Activated naive CD4-positive, alpha-beta T cell treated with anti-CD3 and anti-CD28 coated beads, Interleukin-2, amount 50 U/mL, for 72 hours (primary cell): ENCODE measurements around the gene CSF1. TPM values are rescaled to one million over a fixed set of nuclear protein-coding genes. Genes with fewer than 3 reads are reported as not detected.

Source experiments
- ATAC-seq, 2 donors: fragments of 150-1000 bp; cut with Tn5 transposase; 2 replicates each; pipeline ENCODE4 v1.10.0; 2021; ENCODE audit warnings: mild to moderate bottlenecking in 2 of 2, moderate library complexity in 2 of 2
- DNase-seq, 2 donors: peaks; one replicate each; pipeline ENCODE4 v3.0.0; 2021 to 2022; ENCODE audit warnings: low spot score in 2 of 2
- H3K27ac Mint-ChIP-seq, 2 donors: one replicate each; pipeline ENCODE4 v1.8.0; 2022; ENCODE audit warnings: mild to moderate bottlenecking in 2 of 2, mixed read lengths in 2 of 2
- H3K36me3 Mint-ChIP-seq, 2 donors: one replicate each; pipeline ENCODE4 v1.8.0; 2022; ENCODE audit warnings: mixed read lengths in 2 of 2
- H3K9me3 Mint-ChIP-seq, 2 donors: one replicate each; pipeline ENCODE4 v1.8.0; 2022; ENCODE audit warnings: mixed read lengths in 2 of 2
- total RNA-seq, 2 donors: library from RNA; stranded (reverse); gene quantifications; one replicate each; pipeline ENCODE4 v1.2.3, GENCODE V29; 2022

CSF1 gene
- total RNA-seq, 2 donors from 2014 or later = 13.7 to 19.9 TPM

DNA sequence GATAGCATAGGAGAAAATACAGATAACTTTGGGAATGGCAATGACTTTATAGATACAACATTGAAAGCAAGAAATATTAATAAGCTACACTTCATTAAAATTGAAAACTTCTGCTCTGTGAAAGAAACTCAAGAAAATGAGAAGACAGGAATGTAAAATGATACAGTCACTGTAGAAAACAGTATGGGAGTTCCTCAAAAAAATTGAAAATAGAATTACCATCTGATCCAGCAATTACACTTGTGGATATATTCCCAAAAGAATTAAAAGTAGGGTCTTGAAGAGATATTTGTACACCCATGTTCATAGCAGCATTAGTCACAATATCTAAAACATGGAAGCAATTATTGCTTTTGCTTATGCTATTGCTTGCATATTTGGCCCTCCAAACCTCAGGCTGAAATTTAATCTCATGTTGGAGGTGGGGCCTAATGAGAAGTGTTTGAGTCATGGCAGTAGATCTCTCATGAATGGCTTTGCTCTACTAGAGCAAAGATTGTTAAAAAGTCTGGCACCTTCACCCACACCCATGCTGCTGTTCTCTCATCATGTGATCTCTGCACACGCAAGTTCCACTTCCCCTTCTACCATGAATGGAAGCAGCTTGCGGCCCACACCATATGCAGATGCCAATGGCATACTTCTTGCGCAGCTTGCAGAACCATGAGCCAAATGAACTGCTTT, 58.6 kb downstream of the CSF1 start:
- H3K9me3 Mint-ChIP-seq = no peaks in the 10 kb centered on the region
- H3K36me3 Mint-ChIP-seq = no peaks in the 10 kb centered on the region
- DNase-seq = no peak
- no peak for ATAC-seq
- H3K27ac Mint-ChIP-seq = no peak overlapping the region

DNA sequence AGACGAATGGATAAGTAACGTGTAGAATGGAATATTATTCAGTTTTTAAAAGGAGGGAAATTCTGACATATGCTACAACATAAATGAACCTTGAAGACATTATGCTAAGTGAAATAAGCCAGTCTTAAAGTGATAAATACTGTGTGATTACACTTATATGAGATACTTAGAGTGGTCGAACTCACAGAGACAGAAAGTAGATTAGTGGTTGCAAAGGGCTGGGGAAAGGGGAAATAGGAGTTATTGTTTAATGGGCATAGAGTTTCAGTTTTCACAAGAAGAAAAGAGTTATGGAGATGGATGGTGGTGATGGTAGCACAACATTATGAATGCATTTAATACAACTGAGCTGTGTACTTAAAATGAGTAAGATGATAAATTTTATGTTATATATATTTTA, 59.3 kb downstream of the CSF1 start:
- no peaks in the 10 kb centered on the region for H3K36me3 Mint-ChIP-seq
- no peak for ATAC-seq
- no peak for DNase-seq
- no peak overlapping the region for H3K27ac Mint-ChIP-seq
- no peaks in the 10 kb centered on the region for H3K9me3 Mint-ChIP-seq

DNA sequence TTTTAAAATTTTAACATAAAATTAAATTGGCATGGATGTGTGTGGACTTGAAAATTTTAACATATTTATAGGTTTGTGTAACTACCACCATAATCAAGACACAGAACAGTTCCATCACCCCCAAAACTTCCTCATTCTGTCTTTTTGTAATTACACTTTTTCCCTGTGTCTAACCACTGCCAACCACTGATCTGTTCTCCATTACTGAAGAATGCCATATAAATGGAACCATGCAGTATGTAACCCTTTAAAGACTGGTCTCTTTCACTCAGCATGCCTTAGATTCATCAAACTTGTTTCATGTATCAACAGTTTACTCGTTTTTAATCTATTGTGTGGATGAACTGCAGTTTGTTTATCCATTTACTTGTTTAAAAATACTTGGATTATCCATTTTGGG, 60.9 kb downstream of the CSF1 start:
- Mint-ChIP-seq H3K27ac (no peak overlapping the region), H3K36me3 (no peaks in the 10 kb centered on the region), H3K9me3 (no peaks in the 10 kb centered on the region)
- ATAC-seq (no peak), DNase-seq (no peak)

DNA sequence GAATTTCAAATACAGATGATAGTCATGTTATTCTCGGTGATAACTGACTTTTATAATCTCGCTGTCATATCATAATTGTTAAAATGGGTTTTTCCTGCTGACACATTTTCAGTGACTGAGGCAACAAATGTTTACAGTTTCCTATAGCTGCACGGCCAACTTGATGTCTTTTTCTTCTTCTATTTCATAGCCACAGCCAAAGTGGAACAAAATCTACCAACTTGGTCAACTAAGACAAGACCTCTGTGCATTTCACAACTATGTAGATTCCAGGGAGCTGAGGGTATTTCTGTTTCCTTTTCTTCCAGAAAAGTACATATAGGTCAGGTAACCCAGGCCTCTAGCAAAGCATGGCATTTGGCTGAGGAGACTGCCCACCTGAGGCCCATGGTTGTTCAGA, 63.5 kb downstream of the CSF1 start:
- H3K9me3 Mint-ChIP-seq = no peaks in the 10 kb centered on the region
- DNase-seq (no peak), ATAC-seq (no peak)
- no peaks in the 10 kb centered on the region for H3K36me3 Mint-ChIP-seq
- H3K27ac Mint-ChIP-seq = no peak overlapping the region

DNA sequence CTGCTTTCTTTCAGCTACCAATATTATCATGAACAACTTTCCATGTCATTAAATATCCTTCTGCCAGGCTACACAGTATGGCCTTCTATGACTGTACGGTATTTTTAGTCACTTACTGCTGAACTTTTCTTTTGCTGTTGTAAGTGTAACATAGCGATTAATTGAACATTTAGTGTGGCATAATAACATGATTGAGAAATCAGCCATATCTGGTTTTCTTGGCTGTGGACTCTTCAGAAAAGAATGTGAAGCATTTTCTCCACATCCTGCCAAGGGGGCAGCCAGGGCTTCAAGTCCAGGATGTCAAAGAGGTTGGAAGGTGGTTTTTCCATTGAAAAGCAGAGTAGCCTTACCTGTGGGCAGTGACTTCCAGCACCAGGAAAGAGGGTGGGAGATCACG, 65.1 kb downstream of the CSF1 start:
- Mint-ChIP-seq H3K27ac (peak overlapping the region in 1 of 2 donors; percentile 9), H3K9me3 (no peaks in the 10 kb centered on the region), H3K36me3 (no peaks in the 10 kb centered on the region)
- no peak for DNase-seq
- ATAC-seq = no peak

DNA sequence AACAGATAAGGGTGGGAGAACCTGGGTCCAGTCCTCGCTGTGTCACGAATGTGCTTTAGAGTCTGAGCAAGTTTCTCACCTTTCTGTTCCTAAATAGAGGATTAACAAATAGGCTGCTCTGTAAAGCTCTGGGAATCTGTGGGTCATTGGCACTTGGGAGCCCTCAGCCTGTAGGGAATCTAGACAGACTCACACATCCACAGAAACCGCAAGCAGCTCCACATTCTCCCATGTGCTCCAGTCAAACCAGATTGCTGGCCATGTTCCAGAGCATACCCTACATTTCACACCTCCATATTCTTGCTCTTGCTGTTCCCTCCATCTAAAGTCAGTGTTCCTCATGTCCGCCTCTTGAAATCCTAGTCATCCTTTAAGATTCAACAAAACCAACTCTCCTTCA, 66.1 kb downstream of the CSF1 start:
- Mint-ChIP-seq H3K9me3 (no peaks in the 10 kb centered on the region), H3K36me3 (no peaks in the 10 kb centered on the region), H3K27ac (no peak overlapping the region)
- no peak for ATAC-seq
- DNase-seq = no peak

DNA sequence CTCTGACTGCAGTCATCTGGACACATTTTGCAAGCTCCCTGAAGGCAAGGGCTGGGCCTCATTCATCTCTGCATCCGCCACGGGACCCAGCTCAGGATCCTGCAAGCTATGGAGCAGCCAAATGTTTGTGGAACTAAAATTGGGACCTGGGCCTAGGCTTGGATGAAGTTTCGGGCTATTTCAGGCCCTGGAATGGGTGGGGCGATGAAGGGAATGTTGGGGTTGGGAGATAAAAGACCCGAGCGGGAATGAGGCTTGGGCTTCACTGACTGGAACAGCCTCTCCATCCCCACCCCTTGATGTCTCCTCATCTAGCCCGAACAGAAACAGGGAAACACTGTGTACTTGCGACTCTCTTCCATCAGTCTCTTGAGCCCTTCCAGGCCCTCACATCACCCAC, 66.6 kb downstream of the CSF1 start:
- ATAC-seq (no peak), DNase-seq (no peak)
- Mint-ChIP-seq H3K27ac (peak overlapping the region in 1 of 2 donors; percentile 18), H3K36me3 (no peaks in the 10 kb centered on the region), H3K9me3 (no peaks in the 10 kb centered on the region)

DNA sequence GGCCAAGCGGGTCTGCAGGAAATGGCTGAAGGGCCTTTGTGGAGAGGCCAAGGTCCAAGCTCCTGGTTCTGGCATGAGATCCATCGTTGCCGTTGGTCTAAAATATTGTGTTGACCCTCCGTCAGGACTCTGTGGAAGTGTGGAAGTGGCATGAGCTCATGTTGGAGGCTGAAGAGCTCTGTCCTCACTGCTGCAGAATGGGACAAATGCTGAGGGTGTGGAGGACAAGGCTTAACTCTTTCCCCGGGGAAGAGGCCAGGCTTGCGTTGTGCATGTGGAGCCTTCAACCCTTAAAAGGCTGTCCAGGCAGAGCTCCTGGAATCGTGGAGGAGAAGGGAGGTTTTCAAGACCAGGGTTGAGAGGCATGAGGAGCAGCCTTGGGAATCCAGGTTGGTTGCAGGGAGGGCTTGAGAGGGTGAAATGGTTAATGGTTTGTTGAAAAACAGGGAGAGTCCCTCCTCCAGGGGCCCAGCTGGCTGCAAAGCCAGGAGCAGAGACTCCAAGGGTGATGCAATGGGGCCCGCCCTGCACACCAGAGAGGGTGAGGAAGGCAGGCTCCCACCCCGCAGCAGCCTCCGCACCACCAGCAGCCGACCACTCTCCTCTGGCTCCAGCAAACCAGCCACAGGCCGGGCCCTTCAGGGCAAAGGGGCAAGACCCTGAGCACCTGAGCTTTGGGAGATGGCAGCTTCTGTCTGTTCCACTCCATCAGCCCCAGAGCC, 67.2 kb downstream of the CSF1 start:
- no peaks in the 10 kb centered on the region for H3K36me3 Mint-ChIP-seq
- no peaks in the 10 kb centered on the region for H3K9me3 Mint-ChIP-seq
- no peak for DNase-seq
- no peak for ATAC-seq
- peak overlapping the region in 1 of 2 donors; percentile 18 for H3K27ac Mint-ChIP-seq

DNA sequence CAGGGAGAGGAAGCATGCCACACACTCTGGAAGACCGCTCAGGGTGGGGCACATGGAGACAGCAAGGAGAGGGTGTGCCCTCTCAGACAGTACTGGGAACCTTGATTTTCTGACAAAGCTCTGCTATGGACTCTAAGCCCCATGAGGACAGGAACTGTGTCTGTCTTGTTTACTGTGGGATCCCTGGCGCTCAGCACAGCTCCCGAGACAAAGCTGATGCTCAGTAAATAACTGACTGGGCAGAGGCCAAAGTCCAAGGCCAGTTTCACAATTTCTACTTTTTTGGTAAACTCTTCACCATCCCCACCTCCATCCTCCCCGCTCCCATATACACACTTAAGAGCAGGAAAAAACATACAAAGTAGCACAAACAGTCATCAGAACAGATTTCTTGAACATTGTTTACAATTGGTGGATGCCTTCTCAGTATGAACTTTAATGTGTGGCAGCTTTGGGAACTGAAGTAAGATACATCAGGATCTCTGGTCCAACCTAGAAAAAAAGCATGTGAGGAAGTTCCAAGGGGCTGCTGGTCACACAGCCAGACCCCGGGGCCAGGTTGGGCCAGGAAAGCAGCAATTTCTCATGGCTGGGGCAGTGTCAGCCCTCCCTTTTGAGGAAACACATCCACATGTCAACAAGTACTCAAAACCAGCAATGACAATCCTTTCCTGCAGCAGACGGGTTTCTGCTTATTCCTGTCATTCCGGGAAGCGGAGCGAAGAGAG, 68.3 kb downstream of the CSF1 start:
- ATAC-seq = no peak
- DNase-seq = no peak
- no peak overlapping the region for H3K27ac Mint-ChIP-seq
- no peaks in the 10 kb centered on the region for H3K36me3 Mint-ChIP-seq
- no peaks in the 10 kb centered on the region for H3K9me3 Mint-ChIP-seq

DNA sequence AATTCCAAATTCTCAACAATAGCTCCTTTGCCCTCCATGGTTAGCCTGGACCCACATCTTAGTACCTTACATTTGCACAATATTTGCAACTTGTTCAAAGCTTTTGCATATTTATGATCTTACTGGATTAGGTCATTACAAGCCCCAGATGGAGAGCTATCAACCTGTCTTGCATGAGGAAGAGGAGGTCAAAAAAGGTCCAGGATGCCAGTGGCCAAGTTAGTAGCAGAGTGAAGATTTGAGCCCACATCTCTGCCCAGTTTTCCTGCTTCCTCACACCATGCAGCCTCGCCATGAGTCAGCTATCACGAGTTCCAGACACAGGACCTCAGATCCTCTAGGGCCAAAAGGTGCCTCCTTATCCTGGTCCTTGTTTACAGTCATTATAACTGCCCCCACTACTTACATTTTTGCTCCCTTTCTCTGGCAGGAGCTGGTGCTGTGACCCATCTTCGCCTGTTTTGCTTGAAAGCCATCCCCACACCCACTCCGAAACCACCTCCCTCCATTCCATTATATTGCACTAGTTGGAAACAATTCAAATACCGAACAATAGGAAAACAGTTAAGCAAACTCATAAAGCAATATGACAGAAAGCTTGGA, 68.9 kb downstream of the CSF1 start:
- DNase-seq (no peak), ATAC-seq (no peak)
- H3K9me3 Mint-ChIP-seq = no peaks in the 10 kb centered on the region
- H3K27ac Mint-ChIP-seq = peak overlapping the region in 1 of 2 donors; percentile 10
- H3K36me3 Mint-ChIP-seq = peaks cover 2% of the 10 kb centered on the region in 2 donors

Other genes starting within 250 kb of the CSF1 start
- gene GSTM2, start 242.8 kb upstream of the CSF1 start, total RNA-seq = 10 to 100 TPM; 13.6 to 41.7 TPM
- 100 to 1,000 TPM in 1 of 2 donors, not detected in 1; 129 TPM for gene GSTM1, start 223.0 kb upstream of the CSF1 start, total RNA-seq
- gene GSTM5, start 198.6 kb upstream of the CSF1 start, total RNA-seq = under 1 TPM in 1 of 2 donors, not detected in 1; 0.89 TPM
- gene GSTM3, start 169.8 kb upstream of the CSF1 start, total RNA-seq = 10 to 100 TPM; 39.0 to 41.1 TPM
- gene EPS8L3, start 146.9 kb upstream of the CSF1 start, total RNA-seq = not detected
- gene AHCYL1, start 73.9 kb downstream of the CSF1 start, total RNA-seq = 100 to 1,000 TPM in 1 of 2 donors, 10 to 100 TPM in 1; 78.8 to 112 TPM
- gene STRIP1, start 123.8 kb downstream of the CSF1 start, total RNA-seq = 10 to 100 TPM; 26.5 to 39.8 TPM
- not detected for gene ALX3, start 159.8 kb downstream of the CSF1 start, total RNA-seq
- not detected for gene UBL4B, start 201.6 kb downstream of the CSF1 start, total RNA-seq
- under 1 TPM in 1 of 2 donors, not detected in 1; 0.04 TPM for gene SLC6A17, start 239.6 kb downstream of the CSF1 start, total RNA-seq